GM12878 (cell line): Measurements from ENCODE around the gene GCC1. TPM values are rescaled to one million over a fixed set of nuclear protein-coding genes. Genes with fewer than 3 reads are reported as not detected.

Experiments
- ATAC-seq: fragments of 200-7000 bp; cut with Tn5 transposase; 3 replicates; pipeline ENCODE4 v1.9.1; 2020; ENCODE audit warnings: mild to moderate bottlenecking, moderate library complexity
- BruUV-seq: library from RNA; stranded (reverse); fragments of 400-500 nt; replicated peaks from 2 replicates; lab custom pipeline; 2021; lab: Mats Ljungman, UMichigan
- CTCF ChIA-PET: fragments of 300-600 bp; sonication (Branson Sonifier 250); formaldehyde crosslinking; extraction: SDS; loops from one replicate; lab custom pipeline; 2021; ENCODE audit warnings: inconsistent platforms; lab: Yijun Ruan, JAX
- POLR2A ChIA-PET: fragments of 350-600 bp; formaldehyde crosslinking; extraction: SDS; loops from one replicate; lab custom pipeline; 2021; ENCODE audit warnings: inconsistent platforms; lab: Charles Lee
- RAD21 ChIA-PET: fragments of 300-600 bp; sonication (Branson Sonifier 250); formaldehyde crosslinking; loops from one replicate; lab custom pipeline; 2023; ENCODE audit warnings: antibody characterized with exemption; ENCODE audit not compliant: unreplicated experiment; lab: Charles Lee
- SMC1A ChIA-PET: fragments of 300-600 bp; sonication (Branson Sonifier 250); formaldehyde crosslinking; loops from one replicate; lab custom pipeline; 2023; ENCODE audit not compliant: unreplicated experiment, uncharacterized antibody; lab: Charles Lee
- DNase-seq: peaks from one replicate; pipeline ENCODE4 v3.0.0-alpha.2; 2011; ENCODE audit warnings: low read depth, low spot score
- FAIRE-seq: peaks from 3 replicates; lab custom pipeline; 2011; peaks lifted over from hg19 to GRCh38; lab: Jason Lieb, UNC
- H2AFZ ChIP-seq: 2 replicates; pipeline ENCODE4 v1.6.0; 2011; ENCODE audit warnings: low read depth, low read length, control low read depth; ENCODE audit not compliant: control insufficient read depth
- H3K27ac ChIP-seq: 2 replicates; pipeline ENCODE4 v1.5.1; 2011; ENCODE audit warnings: control low read depth; ENCODE audit not compliant: control insufficient read depth, insufficient read depth
- H3K27me3 ChIP-seq, 2 experiments: replicated peaks in 1 of 2; 2 replicates each; pipeline versions ENCODE4 v1.6.0 to v1.6.1; 2011; ENCODE audit warnings: low read length in 1 of 2; ENCODE audit not compliant: control insufficient read depth in 2 of 2, insufficient read depth in 2 of 2
- H3K36me3 ChIP-seq, 2 experiments: 2 replicates each; pipeline ENCODE4 v1.5.1; 2011; ENCODE audit warnings: low read length in 1 of 2; ENCODE audit not compliant: control insufficient read depth in 2 of 2, insufficient read depth in 2 of 2
- H3K4me1 ChIP-seq: 2 replicates; pipeline ENCODE4 v1.6.1; 2011; ENCODE audit warnings: mild to moderate bottlenecking, low read length, moderate library complexity, mixed read lengths; ENCODE audit not compliant: control insufficient read depth, insufficient read depth
- H3K4me2 ChIP-seq: 2 replicates; pipeline ENCODE4 v1.6.0; 2011; ENCODE audit warnings: control low read depth; ENCODE audit not compliant: control insufficient read depth, insufficient read depth
- H3K4me3 ChIP-seq: fragments of 200-600 bp; sonication (generic); 2 replicates; pipeline ENCODE4 v1.5.1; 2016
- H3K79me2 ChIP-seq: 2 replicates; pipeline ENCODE4 v1.6.0; 2011; ENCODE audit warnings: low read length; ENCODE audit not compliant: control insufficient read depth, insufficient read depth
- H3K9ac ChIP-seq: 2 replicates; pipeline ENCODE4 v1.8.0; 2011; ENCODE audit warnings: low read length, control low read depth, mixed read lengths; ENCODE audit not compliant: control insufficient read depth, insufficient read depth
- H3K9me3 ChIP-seq: replicated peaks from 3 replicates; pipeline ENCODE4 v1.5.1; 2011; ENCODE audit warnings: mild to moderate bottlenecking, low read length; ENCODE audit not compliant: control insufficient read depth, insufficient read depth
- H4K20me1 ChIP-seq: 2 replicates; pipeline ENCODE4 v1.6.0; 2011; ENCODE audit not compliant: control insufficient read depth, insufficient read depth
- CBX3 ChIP-seq: fragments of 200-600 bp; sonication (generic); IDR thresholded peaks from 2 replicates; pipeline ENCODE4 v1.6.1; 2016; ENCODE audit warnings: low read depth, borderline replicate concordance
- ETV6 ChIP-seq, 2 experiments: fragments of 450-650 bp in 1 of 2; IDR thresholded peaks in 1 of 2; conservative IDR thresholded peaks in 1 of 2; 2 replicates each; pipeline ENCODE4 v1.6.1; 2014; ENCODE audit warnings: antibody characterized with exemption in 1 of 2, borderline replicate concordance in 1 of 2, low read depth in 1 of 2, mild to moderate bottlenecking in 1 of 2, moderate library complexity in 1 of 2
- HDGF ChIP-seq: fragments of 450-650 bp; IDR thresholded peaks from 2 replicates; pipeline ENCODE4 v1.6.1; 2016; ENCODE audit warnings: antibody characterized with exemption
- IKZF1 ChIP-seq: fragments of 450-650 bp; conservative IDR thresholded peaks from 2 replicates; pipeline ENCODE4 v1.6.1; 2017; ENCODE audit warnings: antibody characterized with exemption, mild to moderate bottlenecking
- MEF2A ChIP-seq: IDR thresholded peaks from 2 replicates; pipeline ENCODE4 v1.6.1; 2011; ENCODE audit warnings: low read depth, mild to moderate bottlenecking, low read length, moderate library complexity; ENCODE audit not compliant: insufficient read depth
- NFYB ChIP-seq: IDR thresholded peaks from 2 replicates; pipeline ENCODE4 v1.6.1; 2011; ENCODE audit warnings: low read depth, mild to moderate bottlenecking, low read length, improper control_type of control experiment, moderate library complexity; ENCODE audit not compliant: insufficient read depth
- NR2F1 ChIP-seq: fragments of 450-650 bp; conservative IDR thresholded peaks from 2 replicates; pipeline ENCODE4 v1.6.1; 2017; ENCODE audit warnings: mild to moderate bottlenecking
- PAX8 ChIP-seq: fragments of 450-650 bp; IDR thresholded peaks from 2 replicates; pipeline ENCODE4 v1.6.1; 2017; ENCODE audit warnings: mild to moderate bottlenecking, moderate library complexity
- SIN3A ChIP-seq: IDR thresholded peaks from 2 replicates; pipeline ENCODE4 v1.6.1; 2012; ENCODE audit warnings: low read depth, low read length, improper control_type of control experiment
- YBX1 ChIP-seq: fragments of 450-650 bp; IDR thresholded peaks from 2 replicates; pipeline ENCODE4 v1.6.1; 2016; ENCODE audit warnings: antibody characterized with exemption
- WGBS: methylation state at CpG from one replicate; pipeline ENCODE4 v1.1.6; 2016; ENCODE audit warnings: low lambda C conversion rate; ENCODE audit not compliant: insufficient replicate concordance, insufficient coverage; ENCODE audit errors: missing lambda C conversion rate; 5-methylcytosine and 5-hydroxymethylcytosine counted together
- in situ Hi-C: fragments of 300-500 bp; cut with MboI; formaldehyde crosslinking; loops from 9 replicates; pipeline ENCODE4 v1.14.3; 2018; ENCODE audit warnings: mixed read lengths
- intact Hi-C: fragments of 100-400 bp; cut with micrococcal nuclease; formaldehyde crosslinking; loops from one replicate; pipeline ENCODE4 v1.14.2; 2022; ENCODE audit not compliant: unreplicated experiment
- polyA plus RNA-seq, 11 experiments: library from polyadenylated mRNA; depleted of rRNA in 4 of 11; unstranded in 6 of 11; stranded (reverse) in 5 of 11; fragments of >200 nt; fragmentation: Nextera tagmentation in 4 of 11; fragmentation: Illumina TruSeq in 1 of 11; extraction: Ambion mirVana in 4 of 11; extraction: Trizol in 1 of 11; gene quantifications; 1 replicate in 1 of 11; 2 replicates in 10 of 11; pipeline versions ENCODE4 v1.2.1 to v1.2.3, GENCODE V29; 2011 to 2016; ENCODE audit warnings: inconsistent platforms in 2 of 11, missing spikeins in 2 of 11, low read depth in 1 of 11
- total RNA-seq, 4 experiments: library from RNA; depleted of rRNA in 3 of 4; stranded (reverse); fragments of >200 nt in 3 of 4; fragmentation: Illumina TruSeq in 1 of 4; extraction: Trizol in 1 of 4; gene quantifications; 2 replicates each; pipeline versions ENCODE4 v1.2.1 to v1.2.3, GENCODE V29; 2013 to 2021
- TF ChIP-seq, protein P1 (sequence below): fragments of 450-650 bp; IDR thresholded peaks from 2 replicates; pipeline ENCODE4 v1.6.1; 2016; ENCODE audit warnings: mild to moderate bottlenecking
- TF ChIP-seq, protein P2 (sequence below): IDR thresholded peaks from 2 replicates; pipeline ENCODE4 v1.6.1; 2011; ENCODE audit warnings: borderline replicate concordance, low read depth, mild to moderate bottlenecking, moderate library complexity, mixed read lengths, low read length; ENCODE audit not compliant: insufficient read depth; ENCODE audit errors: extremely low read length

The GCC1 gene
- total and polyA plus RNA-seq, 10 of the 15 experiments (the other 5 are each of a cell fraction or from before 2014, with no cell fraction given): 1.8 to 17.2 (median 9.0) TPM

DNA sequence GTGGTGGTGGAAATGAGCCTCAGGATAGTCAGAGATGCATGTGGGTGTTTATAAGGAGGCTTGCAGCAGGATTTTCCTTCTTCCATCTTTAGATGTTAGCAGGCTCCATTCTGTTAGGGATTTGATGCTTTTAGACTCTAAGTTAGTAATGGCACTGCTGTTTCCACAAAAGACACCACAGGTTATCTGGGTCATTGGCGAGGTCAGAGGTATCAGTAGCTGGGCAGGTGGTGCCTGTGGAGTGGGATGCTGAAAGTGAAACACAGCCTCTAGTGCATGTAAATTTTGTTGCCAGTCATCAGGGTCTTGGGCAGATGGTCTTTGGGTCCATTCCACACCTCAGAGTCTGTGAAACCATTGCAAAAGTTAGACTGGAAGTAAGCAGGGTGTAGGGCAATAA lies 33.4 kb upstream of the GCC1 start:
- SMC1A ChIA-PET: interaction anchor here (0.7 to 1.2 kb wide), 2 partner anchors 10 to 13 kb away, joined by 3 to 4 read pairs; no protein-coding TSS in a partner anchor
- Histone ChIP-seq H3K79me2 (no peaks in the 10 kb centered on the region), H3K4me2 (no peak overlapping the region), H3K9ac (no peak overlapping the region), H3K4me1 (no peaks in the 10 kb centered on the region; the same call in 1 of the 2 replicates), H3K27me3 (no peaks in the 10 kb centered on the region; a peak in 2 of 4 replicates), H3K4me3 (no peak overlapping the region), H4K20me1 (no peaks in the 10 kb centered on the region), H3K27ac (no peak overlapping the region), H3K9me3 (no peaks in the 10 kb centered on the region), H3K36me3 (no peaks in the 10 kb centered on the region), H2AFZ (no peak overlapping the region)
- CTCF ChIA-PET: no interaction called here
- in situ Hi-C loops: no loop called here
- FAIRE-seq (no peak), DNase-seq (no peak), ATAC-seq (peak; percentile 9; the same call in 1 of the 3 replicates)
- POLR2A ChIA-PET: no interaction called here
- RAD21 ChIA-PET: no interaction called here
- WGBS: 0% methylated on average over 1 of the region's 1 CpG
- intact Hi-C loops: no loop called here
- no TSS peak for BruUV-seq
- 0 out of 2 replicates have a peak, but pooled peaks have one; percentile 22 for TF ChIP-seq IKZF1
- peak; percentile 74 for TF ChIP-seq NR2F1
- TF ChIP-seq, protein P1, sequence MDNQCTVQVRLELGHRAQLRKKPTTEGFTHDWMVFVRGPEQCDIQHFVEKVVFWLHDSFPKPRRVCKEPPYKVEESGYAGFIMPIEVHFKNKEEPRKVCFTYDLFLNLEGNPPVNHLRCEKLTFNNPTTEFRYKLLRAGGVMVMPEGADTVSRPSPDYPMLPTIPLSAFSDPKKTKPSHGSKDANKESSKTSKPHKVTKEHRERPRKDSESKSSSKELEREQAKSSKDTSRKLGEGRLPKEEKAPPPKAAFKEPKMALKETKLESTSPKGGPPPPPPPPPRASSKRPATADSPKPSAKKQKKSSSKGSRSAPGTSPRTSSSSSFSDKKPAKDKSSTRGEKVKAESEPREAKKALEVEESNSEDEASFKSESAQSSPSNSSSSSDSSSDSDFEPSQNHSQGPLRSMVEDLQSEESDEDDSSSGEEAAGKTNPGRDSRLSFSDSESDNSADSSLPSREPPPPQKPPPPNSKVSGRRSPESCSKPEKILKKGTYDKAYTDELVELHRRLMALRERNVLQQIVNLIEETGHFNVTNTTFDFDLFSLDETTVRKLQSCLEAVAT: no peak

DNA sequence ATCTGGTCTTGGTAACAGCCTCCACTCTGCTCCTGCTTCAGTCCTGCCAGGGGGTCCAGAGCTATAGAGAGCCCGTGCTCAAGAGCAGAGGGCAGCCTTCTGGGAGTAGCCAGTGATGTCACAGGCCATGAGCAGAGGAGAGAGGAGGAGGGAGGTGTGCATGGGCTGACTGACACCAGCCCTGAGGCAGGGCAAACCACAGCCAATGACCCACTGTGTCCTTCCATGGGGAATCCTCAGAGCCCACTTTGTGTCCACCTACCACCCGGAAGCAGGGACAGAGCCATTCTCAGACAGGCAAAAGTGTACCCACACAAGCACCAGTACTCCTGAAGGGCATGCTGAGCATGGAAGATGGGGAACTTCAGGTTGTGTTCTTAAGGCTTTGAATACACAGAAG lies 32.6 kb upstream of the GCC1 start, which contains the start of gene PAX4:
Gene PAX4, minus strand, starts transcription at position 101 of the 400 bp plus-strand sequence. CDS start 2,214 bp downstream, outside the sequence.
- 44% methylated on average over 2 of the region's 2 CpGs for WGBS
- no TSS peak for BruUV-seq
- intact Hi-C loops (no loop called here), in situ Hi-C loops (no loop called here)
- Histone ChIP-seq H3K27ac (no peak within 1 kb of the TSS), H4K20me1 (no peaks in the 10 kb centered on the region), H3K4me3 (no peak within 1 kb of the TSS), H3K36me3 (no peaks in the 10 kb centered on the region), H3K79me2 (no peaks in the 10 kb centered on the region), H3K4me1 (no peaks in the 10 kb centered on the region; the same call in 1 of the 2 replicates), H3K9me3 (no peaks in the 10 kb centered on the region), H3K9ac (no peak within 1 kb of the TSS), H3K4me2 (no peak within 1 kb of the TSS), H2AFZ (no peak within 1 kb of the TSS), H3K27me3 (no peaks in the 10 kb centered on the region; a peak in 2 of 4 replicates)
- TF ChIP-seq HDGF: no peak
- TF ChIP-seq ETV6 (conservative IDR thresholded peaks at IDR 0.05 in 1 of 2, IDR thresholded peaks at IDR 0.05 in 1 of 2; ENCODE audit: borderline replicate concordance in 1 of 2, low read depth in 1 of 2): no peak
- no peak for TF ChIP-seq NFYB
- TF ChIP-seq PAX8: no peak
- TF ChIP-seq NR2F1: no peak
- TF ChIP-seq CBX3: no peak
- TF ChIP-seq SIN3A: no peak
- TF ChIP-seq MEF2A: no peak
- TF ChIP-seq, protein P2, sequence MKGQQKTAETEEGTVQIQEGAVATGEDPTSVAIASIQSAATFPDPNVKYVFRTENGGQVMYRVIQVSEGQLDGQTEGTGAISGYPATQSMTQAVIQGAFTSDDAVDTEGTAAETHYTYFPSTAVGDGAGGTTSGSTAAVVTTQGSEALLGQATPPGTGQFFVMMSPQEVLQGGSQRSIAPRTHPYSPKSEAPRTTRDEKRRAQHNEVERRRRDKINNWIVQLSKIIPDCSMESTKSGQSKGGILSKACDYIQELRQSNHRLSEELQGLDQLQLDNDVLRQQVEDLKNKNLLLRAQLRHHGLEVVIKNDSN: no peak
- no peak for TF ChIP-seq YBX1
- ChIA-PET POLR2A (interaction anchor here (1.6 kb wide), 1 partner anchor 32 kb away, joined by 5 read pairs; no protein-coding TSS in a partner anchor), SMC1A (interaction anchor here (1.2 kb wide), 1 partner anchor 11 kb away, joined by 4 read pairs; no protein-coding TSS in a partner anchor), CTCF (no interaction called here), RAD21 (no interaction called here)
- no peak for ATAC-seq
- no peak for FAIRE-seq
- no peak for DNase-seq
